Cerebellar nuclear complex (tissue), 1 donor: ENCODE measurements around the gene CREM.

Experiments used
- DNase-seq, 2 experiments: peaks; one replicate each; lab custom pipeline; 2025; lab: John Stamatoyannopoulos, UW

CREM gene

GRCh38 chr10:35135861-35136260, 9.2 kb downstream of the CREM start:
- DNase-seq: no peak

- DNase-seq: no peak
Measured at GRCh38 chr10:35136263-35136815, 9.7 kb downstream of the CREM start.

GRCh38 chr10:35140126-35140525, 13.5 kb downstream of the CREM start:
- DNase-seq: no peak

GRCh38 chr10:35140727-35141126, 14.1 kb downstream of the CREM start:
- DNase-seq: no peak

GRCh38 chr10:35150308-35150707, 23.7 kb downstream of the CREM start:
- DNase-seq: no peak

GRCh38 chr10:35152992-35153391, 26.3 kb downstream of the CREM start:
- DNase-seq: no peak

GRCh38 chr10:35153716-35154115, 27.1 kb downstream of the CREM start:
- no peak for DNase-seq

GRCh38 chr10:35160743-35161142, 34.1 kb downstream of the CREM start:
- DNase-seq: no peak

GRCh38 chr10:35161906-35162305, 35.3 kb downstream of the CREM start:
- DNase-seq: no peak

- DNase-seq: no peak
Measured at GRCh38 chr10:35165136-35165535, 38.5 kb downstream of the CREM start.

GRCh38 chr10:35165811-35166210, 39.2 kb downstream of the CREM start:
- DNase-seq: no peak

GRCh38 chr10:35166607-35167006, 40.0 kb downstream of the CREM start:
- no peak for DNase-seq

GRCh38 chr10:35167342-35167741, 40.7 kb downstream of the CREM start:
- no peak for DNase-seq

- DNase-seq: no peak
Measured at GRCh38 chr10:35172146-35172545, 45.5 kb downstream of the CREM start.

- no peak for DNase-seq
Measured at GRCh38 chr10:35172574-35172973, 45.9 kb downstream of the CREM start.

GRCh38 chr10:35178331-35178730, 51.7 kb downstream of the CREM start:
- no peak for DNase-seq

- DNase-seq: no peak
Measured at GRCh38 chr10:35182631-35183510, 56.2 kb downstream of the CREM start.

- no peak for DNase-seq
Measured at GRCh38 chr10:35184527-35185171, 58.0 kb downstream of the CREM start.

GRCh38 chr10:35185260-35186034, 58.8 kb downstream of the CREM start:
- no peak for DNase-seq

GRCh38 chr10:35188954-35189353, 62.3 kb downstream of the CREM start:
- no peak for DNase-seq

- no peak for DNase-seq
Measured at GRCh38 chr10:35191523-35191922, 64.9 kb downstream of the CREM start.

GRCh38 chr10:35192645-35193249, 66.1 kb downstream of the CREM start:
- DNase-seq: no peak
